ENCODE results near the gene UBL4B. TPM values are rescaled to one million over a fixed set of nuclear protein-coding genes. Genes with fewer than 3 reads are reported as not detected.

Gene UBL4B
- total RNA-seq, 1 donor from 2014 or later: not detected

GRCh38 chr1:110084227-110085078 lies 27.8 kb upstream of the UBL4B start:
- peak; percentile 38 to 51 for DNase-seq (ENCODE audit: low read depth in 2 of 2)

DNA sequence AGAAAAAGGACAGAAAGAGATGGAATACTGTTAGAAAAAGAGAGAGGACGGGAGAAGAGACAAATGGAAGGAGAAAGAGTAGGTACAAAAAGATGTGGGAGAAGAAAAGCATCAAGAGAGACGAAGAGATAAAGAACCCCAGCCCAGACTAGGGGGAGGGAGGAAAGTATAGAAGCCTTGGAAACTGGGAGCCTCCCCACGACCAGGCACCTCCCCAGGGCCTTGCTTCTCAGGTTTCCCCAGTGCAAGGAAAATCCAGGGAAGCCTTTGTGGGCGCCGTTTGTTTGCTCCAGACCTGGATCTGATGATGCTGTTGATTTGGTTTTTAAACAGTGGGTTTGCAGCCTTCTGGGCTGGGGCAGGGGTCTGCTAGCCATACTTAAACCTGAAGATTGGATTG lies 26.6 kb upstream of the UBL4B start:
- DNase-seq (ENCODE audit: low read depth in 2 of 2): no peak

GRCh38 chr1:110086961-110087360 lies 25.3 kb upstream of the UBL4B start:
- DNase-seq (ENCODE audit: low read depth in 2 of 2): no peak

GRCh38 chr1:110087812-110088738 lies 24.2 kb upstream of the UBL4B start:
- peak; percentile 65 to 78 for DNase-seq (ENCODE audit: low read depth in 2 of 2)

DNA sequence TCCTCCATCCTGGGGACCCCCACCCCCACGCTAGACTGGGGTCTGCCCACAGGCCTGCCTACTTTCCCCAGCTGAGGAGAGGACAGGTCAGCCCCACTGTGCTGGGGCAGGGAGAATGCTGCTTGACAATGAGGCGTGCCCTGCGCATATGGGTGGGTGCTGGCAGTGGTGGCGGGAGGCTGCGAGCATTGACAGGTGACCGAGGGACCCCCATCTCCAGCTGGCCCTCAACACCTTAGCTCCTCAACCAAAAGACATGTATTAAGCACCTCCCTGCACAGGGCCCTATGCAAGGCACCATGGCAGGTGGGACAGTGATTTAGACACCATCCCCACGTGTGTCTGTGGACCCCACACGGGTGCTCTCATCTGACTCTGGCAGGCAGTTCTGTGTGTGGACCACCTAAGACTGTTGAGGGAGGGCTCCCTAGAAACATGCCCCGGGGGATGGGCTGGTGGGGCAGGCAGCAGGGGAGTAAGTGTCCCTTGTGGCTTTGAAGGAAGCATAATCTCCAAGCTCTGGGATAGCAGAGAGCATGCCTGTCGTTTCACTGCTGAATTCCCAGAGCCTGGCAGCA lies 23.4 kb upstream of the UBL4B start:
- no peak for DNase-seq (ENCODE audit: low read depth in 2 of 2)

- DNase-seq (ENCODE audit: low read depth in 2 of 2): no peak
Measured at GRCh38 chr1:110089561-110090275, 22.5 kb upstream of the UBL4B start.

DNA sequence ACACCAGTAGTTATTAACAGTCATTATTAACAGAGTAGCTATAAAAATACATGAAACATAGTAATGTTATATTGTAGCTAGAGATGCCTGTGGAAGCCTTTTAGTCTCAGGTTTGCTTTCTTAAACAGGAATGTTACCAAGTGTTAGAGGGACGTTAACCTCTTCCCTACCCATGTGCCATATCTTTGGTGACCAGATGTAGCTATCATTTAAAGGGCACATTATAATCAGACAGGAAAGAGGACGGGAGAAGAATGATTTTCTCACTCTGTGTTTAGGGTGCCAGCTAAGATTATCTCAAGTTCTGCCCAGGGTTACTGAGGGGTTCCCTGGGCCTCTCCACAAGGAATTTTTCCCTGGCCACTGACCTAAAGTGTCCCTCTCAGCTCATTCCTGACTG lies 20.9 kb upstream of the UBL4B start:
- DNase-seq (ENCODE audit: low read depth in 2 of 2): no peak

GRCh38 chr1:110091791-110092190 lies 20.5 kb upstream of the UBL4B start:
- DNase-seq (ENCODE audit: low read depth in 2 of 2): no peak

GRCh38 chr1:110092991-110093390 lies 19.3 kb upstream of the UBL4B start:
- DNase-seq (ENCODE audit: low read depth in 2 of 2): no peak

DNA sequence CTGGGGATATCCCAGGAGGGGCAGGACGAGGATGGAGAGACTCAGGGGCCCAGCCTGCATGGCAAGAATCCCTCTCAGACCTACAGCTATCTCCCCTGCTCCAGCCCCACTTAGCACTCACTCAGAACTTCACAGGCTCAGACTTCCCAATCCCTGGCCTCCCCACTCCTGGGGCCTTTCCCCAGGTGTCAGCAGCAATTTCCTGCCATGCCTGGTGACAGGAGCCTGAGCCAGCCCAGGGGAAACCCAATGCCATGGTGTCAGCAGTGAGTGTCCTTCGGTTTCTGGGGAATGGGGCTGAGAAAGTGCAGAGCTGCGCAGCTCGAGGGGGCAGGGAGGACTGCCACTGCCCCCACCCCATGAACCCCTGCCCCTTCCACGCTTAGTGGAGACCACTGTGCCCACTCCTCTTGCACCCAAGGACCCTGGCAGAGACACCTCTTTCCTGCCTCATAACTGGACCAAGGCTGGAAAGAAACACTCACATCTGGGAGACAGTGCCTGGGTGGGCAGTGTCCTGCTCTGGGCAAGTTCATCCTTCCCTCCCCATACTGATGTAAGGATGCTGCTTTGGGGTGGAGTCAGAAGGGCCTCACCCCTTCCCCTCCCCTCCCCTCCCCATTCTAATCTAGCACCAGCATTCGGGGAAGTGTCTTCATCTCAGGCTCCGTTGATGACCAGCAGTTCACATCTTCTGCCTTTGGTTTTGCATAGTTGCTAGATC lies 17.1 kb upstream of the UBL4B start:
- no peak for DNase-seq (ENCODE audit: low read depth in 2 of 2)

GRCh38 chr1:110097507-110098221 lies 14.6 kb upstream of the UBL4B start:
- no peak for DNase-seq (ENCODE audit: low read depth in 2 of 2)

- no peak for DNase-seq (ENCODE audit: low read depth in 2 of 2)
Measured at GRCh38 chr1:110098222-110099026, 13.8 kb upstream of the UBL4B start.

- DNase-seq (ENCODE audit: low read depth in 2 of 2): no peak
Measured at GRCh38 chr1:110100335-110100734, 11.9 kb upstream of the UBL4B start.

DNA sequence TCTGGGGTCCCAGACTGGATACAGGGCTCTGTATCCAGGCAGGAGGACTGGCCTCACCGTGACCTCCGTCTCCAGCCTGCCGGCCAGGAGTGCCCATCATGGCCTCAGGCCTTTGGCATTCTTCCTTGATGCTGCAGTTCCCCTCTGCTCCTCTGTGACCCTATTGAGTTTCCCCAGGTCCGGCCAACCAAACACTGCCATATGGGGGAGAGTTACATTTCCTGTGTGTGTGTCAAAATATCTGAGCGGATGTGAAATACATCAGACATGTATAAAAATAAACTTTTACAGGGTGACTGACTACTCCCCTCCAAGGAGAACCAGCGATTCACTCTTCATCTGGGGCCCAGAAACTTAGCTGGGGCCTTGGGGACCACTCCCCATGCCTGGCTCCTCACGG lies 10.2 kb upstream of the UBL4B start:
- peak in 1 of 2 donors; percentile 14 for DNase-seq (ENCODE audit: low read depth in 2 of 2)

- peak; percentile 77 to 81 for DNase-seq (ENCODE audit: low read depth in 2 of 2)
Measured at GRCh38 chr1:110106013-110106941, 6.0 kb upstream of the UBL4B start.

DNA sequence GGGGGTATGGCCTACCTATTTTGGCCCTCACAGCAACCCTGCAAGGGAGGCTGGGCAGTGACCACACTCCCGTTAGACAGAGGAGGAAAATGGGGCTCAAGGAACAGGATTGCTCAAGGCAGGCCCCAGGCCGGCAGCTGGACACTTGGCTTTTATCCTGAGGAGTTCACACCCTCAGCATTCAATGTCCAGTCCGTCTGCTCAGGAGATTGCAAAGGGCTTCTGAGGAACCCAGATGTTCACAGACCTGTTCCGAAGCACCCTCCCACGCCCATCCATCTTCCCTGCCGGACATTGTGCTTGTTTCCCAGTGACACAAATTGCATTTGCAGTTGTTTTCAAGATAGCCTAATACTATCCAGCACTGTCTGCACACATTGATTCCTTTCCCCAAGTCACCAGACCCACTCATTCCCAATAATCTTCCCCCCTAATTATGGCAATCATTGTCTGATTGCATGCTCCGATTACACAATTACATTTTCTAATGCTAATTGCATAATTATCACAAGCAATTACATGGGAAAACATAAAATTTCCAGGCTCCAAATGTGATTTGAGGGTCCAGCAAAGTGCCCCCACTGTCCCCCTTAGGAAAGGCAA lies 4.3 kb upstream of the UBL4B start:
- DNase-seq (ENCODE audit: low read depth in 2 of 2): no peak

GRCh38 chr1:110111081-110111480 lies 1.2 kb upstream of the UBL4B start:
- no peak for DNase-seq (ENCODE audit: low read depth in 2 of 2)

- DNase-seq (ENCODE audit: low read depth in 2 of 2): no peak
Measured at GRCh38 chr1:110112656-110113055, 413 bp downstream of the UBL4B start.

All from lung microvascular endothelial cell (primary cell).